NCI-H2081 treated with DMSO at 0.1 percent for 48 hours (cell line): ENCODE data around the gene SEC22A.

Experiments used
- DNase-seq: peaks from one replicate; lab custom pipeline; 2025; lab: John Stamatoyannopoulos, UW

SEC22A gene

DNA sequence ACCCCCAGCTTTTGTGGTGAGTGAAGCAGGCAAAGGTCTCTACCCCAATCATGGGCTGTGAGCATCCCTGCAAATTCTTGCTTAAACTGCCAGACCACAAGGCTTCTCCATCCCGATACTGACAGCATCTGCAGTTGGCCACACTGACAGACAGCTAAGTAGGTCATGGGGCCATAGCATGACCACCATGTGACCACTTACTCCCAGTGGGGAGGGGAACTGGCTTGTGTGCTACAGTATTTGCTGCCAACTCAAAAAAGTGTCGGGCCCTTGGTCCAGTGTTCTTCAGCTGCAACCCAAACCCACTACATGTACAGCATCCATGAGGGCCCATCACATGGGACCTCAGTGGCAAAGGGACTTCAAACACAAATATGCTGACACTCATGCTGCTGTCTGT, 103.4 kb downstream of the SEC22A start:
- DNase-seq = no peak

DNA sequence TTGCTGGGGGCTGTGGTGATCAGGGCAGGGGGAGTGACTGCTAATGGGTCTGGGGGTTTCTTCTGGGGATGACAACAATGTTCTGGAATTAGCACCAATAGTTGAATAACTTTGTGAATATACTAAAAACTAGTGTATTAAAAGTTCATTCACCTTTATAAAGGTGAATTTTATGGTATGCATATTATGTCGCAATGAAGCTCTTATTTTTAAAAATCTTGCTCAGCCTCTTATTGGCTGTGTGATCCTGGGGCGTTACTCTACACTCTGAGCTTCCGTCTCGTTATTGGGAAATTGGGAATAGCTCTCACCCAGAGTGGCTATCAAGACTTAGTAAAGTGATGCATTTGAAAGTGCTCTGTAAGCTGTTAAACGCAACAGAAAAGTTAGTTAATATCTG, 105.3 kb downstream of the SEC22A start:
- no peak for DNase-seq

DNA sequence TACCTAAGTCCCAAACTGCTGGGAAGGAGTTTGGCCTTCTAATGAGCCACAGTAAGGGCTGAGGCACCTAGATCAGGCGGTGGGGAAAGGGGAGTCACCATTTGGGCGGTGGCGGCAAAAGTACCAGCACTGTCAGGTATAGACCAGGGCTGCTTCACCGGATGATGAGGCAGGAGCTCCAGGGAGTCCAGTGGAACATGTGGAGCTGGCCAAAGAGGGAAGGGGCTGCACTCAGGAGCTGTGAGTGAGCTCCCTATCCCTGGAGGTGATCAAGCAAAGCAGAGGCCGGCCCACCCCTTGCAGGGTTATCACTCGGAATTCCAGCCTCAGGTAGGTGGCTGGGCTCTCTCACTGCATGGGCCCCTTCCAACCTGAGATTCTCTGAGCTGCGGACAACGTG, 108.4 kb downstream of the SEC22A start:
- DNase-seq = no peak

DNA sequence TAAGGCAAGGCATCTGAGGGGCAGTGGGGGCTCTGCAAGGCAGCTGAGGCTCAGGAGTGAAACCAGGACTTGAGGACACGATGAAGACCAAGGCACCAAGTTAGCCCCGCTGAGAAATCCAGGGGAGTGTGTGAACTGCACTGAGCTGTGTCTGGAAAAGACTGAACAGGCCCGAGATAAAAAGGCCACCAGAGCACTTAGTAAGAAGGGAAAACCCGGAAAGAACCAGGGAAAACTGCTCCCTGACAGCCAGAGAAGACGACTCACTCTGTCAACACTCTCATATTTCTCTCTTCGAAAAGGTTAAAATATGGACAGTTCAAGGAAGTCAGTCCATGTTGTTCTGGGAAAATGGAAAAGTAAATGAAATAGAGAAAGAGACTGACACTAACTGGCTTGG, 109.0 kb downstream of the SEC22A start:
- DNase-seq = no peak

DNA sequence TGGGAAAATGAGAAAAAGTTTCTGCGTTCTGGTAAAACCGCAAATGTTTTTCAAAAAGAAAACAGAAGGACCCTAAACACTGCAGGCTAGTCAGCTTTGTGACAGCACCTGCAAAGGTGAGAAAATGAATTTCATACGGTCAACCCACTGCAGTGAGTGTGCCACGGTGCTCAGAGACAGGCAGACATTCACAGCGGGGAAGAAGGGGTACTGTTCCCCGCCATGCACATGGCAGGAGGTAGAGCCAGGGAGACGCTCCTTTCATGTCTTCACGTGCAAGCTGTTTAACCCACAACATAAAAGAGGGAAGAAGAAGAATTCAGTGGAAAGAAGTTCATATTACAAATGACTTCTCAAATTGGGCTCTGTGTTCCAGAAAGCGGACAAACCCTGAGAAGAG, 109.5 kb downstream of the SEC22A start:
- DNase-seq = no peak

DNA sequence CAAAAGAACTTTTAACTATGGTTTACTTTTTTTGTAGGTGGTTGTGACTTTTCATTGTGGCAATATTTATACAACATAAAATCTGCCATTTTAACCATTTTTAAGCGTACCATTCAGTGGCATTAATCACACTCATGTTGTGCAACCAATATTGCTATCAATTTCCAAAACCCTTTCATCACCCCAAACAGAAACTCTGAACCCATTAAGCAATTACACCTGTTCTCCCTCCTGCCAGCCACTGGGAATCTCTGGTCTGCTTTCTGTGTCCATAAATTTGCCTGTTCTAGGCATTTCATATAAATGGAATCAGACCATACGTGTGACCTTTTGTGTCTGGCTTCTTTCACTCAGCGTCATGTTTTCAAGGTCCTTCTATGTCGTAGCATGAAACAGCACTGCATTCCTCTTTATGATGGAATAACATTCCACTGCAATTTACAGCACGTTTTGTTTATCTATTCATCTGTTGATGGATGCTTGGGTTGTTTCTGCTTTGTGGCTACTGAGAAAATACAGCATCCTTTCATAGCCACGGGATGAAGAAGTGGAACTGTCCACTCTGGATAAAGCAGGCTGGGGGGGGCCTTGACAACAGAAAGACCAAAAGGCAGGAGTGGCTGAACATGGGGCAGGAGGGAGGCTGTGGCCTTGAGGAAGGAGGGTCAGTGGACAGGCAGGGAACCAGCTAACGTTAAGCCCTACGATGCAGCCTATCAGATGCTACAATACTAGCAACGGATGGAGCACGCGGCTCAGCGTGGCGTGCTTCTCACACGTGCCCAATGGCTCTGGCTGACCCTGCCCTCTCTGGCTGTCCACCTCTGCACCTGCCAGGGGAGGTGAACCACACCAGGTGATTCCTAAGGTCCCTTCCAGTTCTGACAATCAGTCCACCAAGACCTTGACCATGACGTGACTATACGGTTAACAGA, 110.9 kb downstream of the SEC22A start:
- no peak for DNase-seq

DNA sequence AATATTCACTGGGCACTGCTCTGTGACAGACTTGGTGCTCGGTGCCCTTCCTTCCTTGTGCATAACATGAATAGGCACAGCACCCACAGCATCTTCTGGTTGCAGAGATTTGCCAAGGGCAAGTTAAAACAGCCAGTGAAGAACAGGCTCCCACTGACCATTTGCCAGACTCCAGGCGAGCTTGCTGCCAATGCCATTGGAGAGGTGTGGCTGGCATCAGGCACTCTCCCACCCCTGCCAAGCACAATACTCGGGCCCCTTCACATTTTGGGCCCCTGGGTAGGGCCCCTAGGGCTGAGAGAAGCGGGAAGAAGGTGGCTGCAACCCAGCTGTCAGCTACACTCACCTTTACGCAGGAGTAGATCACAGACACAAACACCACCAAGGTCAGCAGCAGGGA, 112.1 kb downstream of the SEC22A start:
- no peak for DNase-seq

DNA sequence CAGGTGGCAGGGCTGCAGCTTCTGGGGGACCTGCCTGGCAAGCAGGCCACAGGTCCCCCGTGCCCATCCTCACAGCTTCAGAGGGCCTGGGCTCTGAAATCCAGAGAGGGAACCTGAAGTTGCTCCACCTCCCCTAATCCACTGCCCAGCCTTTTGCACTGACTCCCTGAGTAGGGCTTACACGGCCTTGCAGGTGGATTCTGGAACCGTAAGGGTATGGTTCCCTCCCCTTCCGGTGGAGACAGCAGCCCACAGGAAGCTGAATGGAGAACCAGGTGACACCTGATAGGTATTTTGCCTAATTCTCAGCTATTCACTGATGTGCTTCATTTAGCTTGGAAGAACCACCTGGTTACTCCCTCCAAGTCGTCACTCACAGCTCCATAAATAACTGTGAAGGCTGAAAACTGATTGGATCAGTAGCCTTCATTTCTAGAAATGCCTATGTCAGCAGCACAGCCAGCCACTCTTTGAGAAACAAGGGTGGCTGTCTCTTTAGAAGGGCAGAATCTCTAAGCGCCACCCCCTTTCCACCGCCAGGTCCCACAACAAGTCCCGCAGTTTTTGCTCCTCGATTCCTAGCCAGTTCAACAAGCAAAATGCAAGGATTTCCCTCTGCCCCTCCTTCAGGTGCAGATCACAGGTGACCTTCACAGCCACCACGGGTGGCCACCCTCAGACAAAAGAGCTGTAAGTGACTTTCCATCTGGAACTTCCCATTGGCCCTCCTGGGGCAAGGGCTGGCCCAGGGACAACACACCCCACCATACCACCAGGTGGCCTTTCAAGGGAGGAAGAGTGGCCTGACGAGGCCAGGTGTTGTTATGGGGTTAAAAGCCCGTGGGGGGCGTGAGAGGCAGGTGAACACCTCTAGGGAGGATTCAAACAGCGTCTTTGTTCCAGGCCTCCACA, 112.9 kb downstream of the SEC22A start:
- DNase-seq = peak; percentile 49

DNA sequence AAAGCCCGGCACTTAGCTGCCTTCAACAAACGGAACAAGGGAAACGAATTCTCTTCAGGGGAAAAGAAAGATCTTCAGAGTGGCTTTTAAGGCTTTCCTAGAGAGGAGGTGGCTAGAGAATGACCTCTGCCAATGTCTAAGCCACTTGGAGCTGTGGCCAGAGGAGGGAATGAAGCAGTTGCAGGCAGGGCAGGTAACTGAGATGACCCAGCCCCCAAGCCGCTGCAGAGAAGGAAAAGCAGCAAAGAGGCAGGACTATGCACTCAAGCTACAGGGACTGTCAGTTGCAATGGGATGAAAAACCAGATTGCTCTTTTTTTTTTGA, 113.5 kb downstream of the SEC22A start:
- no peak for DNase-seq

DNA sequence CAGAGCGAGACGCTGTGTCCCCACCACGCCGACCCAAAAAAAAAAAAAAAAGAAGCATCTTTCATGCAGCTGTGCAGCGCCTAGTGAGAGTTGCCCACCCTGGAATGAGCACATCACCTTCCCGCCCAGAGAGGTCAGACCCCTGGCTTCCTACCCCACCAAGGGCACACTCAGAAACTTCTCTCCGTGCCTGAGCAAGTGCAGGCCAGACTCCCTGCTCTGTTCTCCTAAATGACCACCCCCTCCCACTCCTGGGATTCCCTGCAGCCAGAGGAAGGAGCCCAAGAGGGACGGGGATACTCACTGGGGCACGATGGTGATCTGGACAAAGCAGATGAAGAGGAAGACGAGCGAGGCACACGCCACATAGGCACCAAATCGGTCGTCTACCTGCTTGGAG, 116.0 kb downstream of the SEC22A start:
- DNase-seq = no peak

DNA sequence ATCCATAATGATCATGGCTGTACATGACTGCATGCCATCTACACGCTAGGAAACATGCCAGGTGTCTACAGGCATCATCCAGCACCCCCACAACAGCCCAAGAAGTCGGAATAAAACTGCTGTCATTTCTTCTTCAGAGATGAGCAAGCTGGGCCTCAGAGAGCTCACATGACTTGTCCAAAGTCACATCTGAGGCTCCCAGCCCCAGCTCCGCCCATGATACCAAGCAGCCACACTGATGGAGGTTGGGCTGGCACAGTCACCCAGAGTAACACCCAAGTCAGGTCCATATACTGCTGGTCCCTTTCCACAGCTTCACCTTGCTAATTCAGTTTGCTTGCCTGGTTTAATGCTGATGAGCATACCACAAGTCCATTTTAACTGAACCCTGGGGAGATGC, 116.6 kb downstream of the SEC22A start:
- DNase-seq = no peak

DNA sequence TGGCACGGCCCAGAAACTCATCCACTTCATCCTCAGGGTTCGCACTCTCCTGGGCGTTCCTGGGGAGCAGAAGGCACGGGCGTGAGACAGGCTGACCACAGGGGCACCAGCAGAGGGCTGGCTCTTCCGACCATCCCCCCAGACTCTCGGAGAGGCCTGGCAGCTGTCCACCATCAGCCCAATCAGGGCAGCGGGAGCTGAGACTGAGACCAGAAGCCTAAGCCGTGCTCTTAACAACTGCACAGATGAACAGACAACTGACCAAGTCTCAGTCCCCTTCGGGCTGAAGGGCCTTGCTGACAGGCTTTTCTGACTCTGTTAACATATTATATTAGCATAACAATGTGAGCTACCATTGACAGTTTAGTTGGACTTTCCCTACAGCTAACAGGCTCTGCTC, 118.0 kb downstream of the SEC22A start:
- no peak for DNase-seq

DNA sequence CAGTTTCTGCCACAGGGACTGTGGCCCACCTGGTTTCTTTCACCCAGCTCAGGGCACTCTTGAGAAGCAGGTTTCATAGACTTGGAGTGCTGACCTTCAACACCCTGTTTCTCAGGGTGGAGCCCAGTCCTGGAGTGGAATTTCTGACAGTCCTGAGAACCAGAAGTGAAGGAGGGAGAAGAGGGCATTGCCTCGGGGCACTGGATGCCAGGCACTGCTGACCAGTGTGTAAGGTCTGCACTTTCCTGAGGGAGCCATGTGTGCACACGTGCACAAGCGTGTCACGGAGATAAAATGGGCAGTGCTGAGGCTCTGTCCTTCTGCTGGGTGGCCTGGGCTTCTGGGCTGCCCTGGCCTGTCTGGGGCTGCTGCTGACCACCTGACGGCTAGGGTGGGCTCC, 118.5 kb downstream of the SEC22A start:
- DNase-seq = no peak

DNA sequence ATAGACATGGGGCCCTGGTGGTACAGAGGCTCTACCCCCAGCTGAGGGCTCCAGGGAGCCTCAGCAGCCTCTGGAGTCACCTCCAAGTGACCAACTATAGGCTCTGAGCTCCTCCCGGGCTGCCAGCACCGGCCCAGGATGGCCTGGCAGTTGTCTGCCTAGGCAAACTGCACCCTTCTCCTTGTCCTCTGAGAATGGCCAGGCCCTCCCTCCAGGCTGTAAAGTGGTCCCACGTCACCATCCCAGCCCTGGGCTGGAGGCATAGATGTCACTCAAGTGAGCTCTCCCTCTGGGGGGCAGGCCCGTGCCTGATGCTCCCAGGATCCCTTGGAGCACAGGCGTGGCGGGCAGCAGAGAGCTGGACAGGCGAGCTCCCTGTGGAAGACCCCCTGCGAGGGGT, 120.1 kb downstream of the SEC22A start:
- DNase-seq = no peak

DNA sequence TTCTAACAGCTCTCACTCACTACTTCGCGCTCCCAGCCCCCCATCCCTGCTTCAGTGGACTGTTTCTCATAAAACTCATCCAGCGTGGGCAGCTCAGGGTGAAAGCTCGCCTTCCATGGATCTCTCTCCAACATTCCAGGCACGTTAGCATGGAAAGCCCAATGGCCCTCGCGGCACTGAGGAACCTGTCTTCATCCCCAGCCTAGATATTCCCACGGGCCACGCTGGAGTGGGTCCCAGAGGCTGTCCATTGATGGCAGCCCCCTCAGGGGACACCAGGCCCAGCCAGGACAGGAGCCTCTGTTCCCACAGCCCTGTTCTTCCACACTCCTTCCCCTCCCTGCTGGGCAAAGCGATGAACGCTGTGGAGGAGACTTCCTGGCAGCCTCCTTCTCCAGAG, 121.1 kb downstream of the SEC22A start:
- no peak for DNase-seq
